ENCODE data around the gene ABCB11. TPM values are rescaled to one million over a fixed set of nuclear protein-coding genes. Genes with fewer than 3 reads are reported as not detected.

ABCB11 gene
- total RNA-seq, 1 donor from 2014 or later = 0.25 TPM

Other genes with a start within 250 kb of the ABCB11 start
- 11.5 TPM for gene NOSTRIN, start 228.7 kb downstream of the ABCB11 start, total RNA-seq
- 0.55 TPM for gene SPC25, start 140.9 kb downstream of the ABCB11 start, total RNA-seq
- not detected for gene G6PC2, start 130.0 kb downstream of the ABCB11 start, total RNA-seq
- gene DHRS9, start 38.2 kb upstream of the ABCB11 start, total RNA-seq = 0.74 TPM

All from left ventricle myocardium superior (tissue), 1 donor.